ENCODE results near the gene UNC79.

Gene UNC79

GRCh38 chr14:93708311-93708734 lies 277.6 kb downstream of the UNC79 start:
- DNase-seq (ENCODE audit: low spot score): no peak

GRCh38 chr14:93708800-93709199 lies 278.1 kb downstream of the UNC79 start:
- no peak for DNase-seq (ENCODE audit: low spot score)

- no peak for DNase-seq (ENCODE audit: low spot score)
These were observed 278.5 kb downstream of the UNC79 start for GRCh38 chr14:93709249-93709648.

GRCh38 chr14:93712079-93712837 lies 281.5 kb downstream of the UNC79 start:
- no peak for DNase-seq (ENCODE audit: low spot score)

GRCh38 chr14:93712838-93713724 lies 282.3 kb downstream of the UNC79 start:
- DNase-seq (ENCODE audit: low spot score): peak; percentile 76

- no peak for DNase-seq (ENCODE audit: low spot score)
These were observed 283.1 kb downstream of the UNC79 start for GRCh38 chr14:93713726-93714405.

- DNase-seq (ENCODE audit: low spot score): no peak
These were observed 283.9 kb downstream of the UNC79 start for GRCh38 chr14:93714605-93715004.

GRCh38 chr14:93715279-93715927 lies 284.7 kb downstream of the UNC79 start:
- DNase-seq (ENCODE audit: low spot score): no peak

GRCh38 chr14:93716002-93716745 lies 285.4 kb downstream of the UNC79 start:
- DNase-seq (ENCODE audit: low spot score): no peak

- no peak for DNase-seq (ENCODE audit: low spot score)
These were observed 286.3 kb downstream of the UNC79 start for GRCh38 chr14:93716746-93717667.

GRCh38 chr14:93717668-93718320 lies 287.1 kb downstream of the UNC79 start:
- DNase-seq (ENCODE audit: low spot score): no peak

GRCh38 chr14:93719256-93719655 lies 288.5 kb downstream of the UNC79 start:
- DNase-seq (ENCODE audit: low spot score): no peak

GRCh38 chr14:93720076-93720815 lies 289.5 kb downstream of the UNC79 start:
- DNase-seq (ENCODE audit: low spot score): no peak

- no peak for DNase-seq (ENCODE audit: low spot score)
These were observed 290.3 kb downstream of the UNC79 start for GRCh38 chr14:93720981-93721483.

GRCh38 chr14:93723001-93723400 lies 292.3 kb downstream of the UNC79 start:
- no peak for DNase-seq (ENCODE audit: low spot score)

GRCh38 chr14:93725002-93725582 lies 294.4 kb downstream of the UNC79 start:
- DNase-seq (ENCODE audit: low spot score): no peak

- no peak for DNase-seq (ENCODE audit: low spot score)
These were observed 295.3 kb downstream of the UNC79 start for GRCh38 chr14:93725993-93726392.

- no peak for DNase-seq (ENCODE audit: low spot score)
These were observed 296.5 kb downstream of the UNC79 start for GRCh38 chr14:93727039-93727740.
